GM12801 (cell line): ENCODE measurements around the gene SDHB.

Experiments
- TF ChIP-seq, protein P1 (sequence below): IDR thresholded peaks from one replicate; pipeline ENCODE4 v1.5.1; 2011; ENCODE audit warnings: control low read depth; ENCODE audit not compliant: insufficient read length; ENCODE audit errors: extremely low read depth

SDHB gene

DNA sequence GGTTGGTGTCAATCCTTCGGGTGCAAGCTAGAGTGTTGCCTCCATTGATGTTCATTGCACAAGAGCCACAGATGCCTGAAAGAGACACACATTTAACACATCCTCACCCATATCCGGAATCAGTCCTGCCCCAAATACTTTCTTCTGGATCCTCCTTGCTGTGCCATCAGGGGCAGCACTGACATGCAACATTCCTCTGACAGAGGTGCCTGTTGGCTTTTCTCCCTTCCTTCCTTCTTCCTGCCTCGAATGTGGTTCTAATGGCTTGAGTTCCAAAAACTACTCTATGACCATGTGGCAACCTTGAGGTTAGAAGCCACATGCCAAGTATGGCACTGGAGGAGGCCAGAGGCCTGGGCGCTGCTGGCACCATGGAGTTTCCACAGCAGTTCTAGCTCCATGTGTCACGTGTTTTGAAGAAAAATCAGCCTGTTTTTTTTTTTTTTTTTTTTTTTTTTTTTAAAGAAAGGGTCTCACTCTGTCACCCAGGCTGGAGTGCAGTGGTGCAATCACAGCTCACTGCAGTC lies 25.1 kb downstream of the SDHB start:
- TF ChIP-seq, protein P1, sequence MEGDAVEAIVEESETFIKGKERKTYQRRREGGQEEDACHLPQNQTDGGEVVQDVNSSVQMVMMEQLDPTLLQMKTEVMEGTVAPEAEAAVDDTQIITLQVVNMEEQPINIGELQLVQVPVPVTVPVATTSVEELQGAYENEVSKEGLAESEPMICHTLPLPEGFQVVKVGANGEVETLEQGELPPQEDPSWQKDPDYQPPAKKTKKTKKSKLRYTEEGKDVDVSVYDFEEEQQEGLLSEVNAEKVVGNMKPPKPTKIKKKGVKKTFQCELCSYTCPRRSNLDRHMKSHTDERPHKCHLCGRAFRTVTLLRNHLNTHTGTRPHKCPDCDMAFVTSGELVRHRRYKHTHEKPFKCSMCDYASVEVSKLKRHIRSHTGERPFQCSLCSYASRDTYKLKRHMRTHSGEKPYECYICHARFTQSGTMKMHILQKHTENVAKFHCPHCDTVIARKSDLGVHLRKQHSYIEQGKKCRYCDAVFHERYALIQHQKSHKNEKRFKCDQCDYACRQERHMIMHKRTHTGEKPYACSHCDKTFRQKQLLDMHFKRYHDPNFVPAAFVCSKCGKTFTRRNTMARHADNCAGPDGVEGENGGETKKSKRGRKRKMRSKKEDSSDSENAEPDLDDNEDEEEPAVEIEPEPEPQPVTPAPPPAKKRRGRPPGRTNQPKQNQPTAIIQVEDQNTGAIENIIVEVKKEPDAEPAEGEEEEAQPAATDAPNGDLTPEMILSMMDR, result no peak

DNA sequence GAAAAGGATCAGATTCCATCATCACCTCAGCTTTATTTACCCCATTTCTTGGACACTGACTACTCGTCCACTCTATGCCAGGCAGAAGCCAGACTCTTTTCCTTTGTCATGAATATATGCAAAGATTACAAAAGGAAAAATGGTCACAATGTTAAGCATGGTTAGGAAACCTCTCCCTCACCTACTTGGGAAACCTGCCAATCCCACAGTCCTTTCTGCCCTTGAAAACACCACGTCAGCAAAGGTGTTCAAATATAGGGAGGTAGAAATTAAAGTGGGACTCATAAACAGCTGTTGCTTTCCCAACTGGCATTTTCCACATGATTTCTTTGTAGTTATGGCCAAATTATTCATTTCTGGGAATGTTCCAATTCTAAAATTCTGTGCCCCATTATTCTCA lies 25.9 kb downstream of the SDHB start:
- TF ChIP-seq, protein P1, result no peak

DNA sequence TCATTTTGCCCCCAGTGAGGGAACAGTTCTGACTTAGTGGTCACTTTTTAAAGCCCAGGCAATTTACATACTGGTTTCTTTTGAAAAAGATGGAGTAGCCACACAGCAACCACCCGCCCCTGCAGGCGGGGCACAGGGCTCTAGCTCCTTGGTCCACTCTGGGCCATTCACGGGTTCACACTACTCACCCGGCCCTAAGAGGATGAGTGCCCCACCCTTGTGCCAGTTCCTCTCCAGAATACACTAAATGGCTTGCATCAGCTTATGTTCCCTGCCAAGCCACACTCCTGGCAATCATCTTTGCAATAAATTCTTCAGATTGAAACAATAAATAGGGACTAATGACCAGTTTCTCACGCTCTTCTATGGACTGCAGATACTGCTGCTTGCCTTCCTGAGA lies 26.4 kb downstream of the SDHB start:
- TF ChIP-seq, protein P1, result no peak

DNA sequence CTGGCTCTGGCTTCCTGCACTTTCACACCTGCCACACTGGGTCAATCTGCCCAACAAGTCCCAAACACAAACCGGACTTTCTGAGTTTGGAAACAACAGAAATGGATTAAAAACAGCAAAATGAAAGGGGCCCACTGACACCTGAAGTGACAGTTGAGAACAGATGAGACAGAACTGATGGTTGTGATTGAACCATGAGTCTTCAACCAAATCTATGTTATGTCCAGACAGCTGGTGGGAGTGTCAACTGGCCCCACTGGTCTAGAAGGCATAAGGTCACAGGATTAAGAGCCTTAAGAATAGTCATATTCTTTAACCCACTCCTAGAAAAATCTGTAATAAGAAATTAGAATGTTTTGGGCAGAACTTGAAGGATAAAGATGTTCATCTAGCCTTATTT lies 29.1 kb downstream of the SDHB start:
- TF ChIP-seq, protein P1, result no peak

DNA sequence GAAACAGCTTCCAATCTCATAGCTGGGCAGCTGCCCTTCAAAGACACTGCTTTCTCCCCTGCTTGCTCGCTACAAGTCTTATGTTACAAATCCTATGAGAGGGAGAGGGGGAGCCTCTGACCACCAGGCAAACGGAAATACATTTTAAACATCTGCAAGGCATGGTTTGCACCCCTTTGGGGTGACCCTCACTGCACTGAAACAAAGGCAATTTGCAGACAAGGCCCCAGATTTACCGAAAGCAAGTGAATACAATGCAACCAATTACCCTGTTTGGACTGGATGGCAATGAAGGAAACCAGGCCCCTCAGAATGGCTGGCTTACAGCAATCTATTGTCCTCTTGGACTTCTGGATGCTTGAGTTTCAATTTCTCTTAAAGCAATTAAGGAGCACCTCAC lies 30.3 kb downstream of the SDHB start:
- TF ChIP-seq, protein P1, result no peak

DNA sequence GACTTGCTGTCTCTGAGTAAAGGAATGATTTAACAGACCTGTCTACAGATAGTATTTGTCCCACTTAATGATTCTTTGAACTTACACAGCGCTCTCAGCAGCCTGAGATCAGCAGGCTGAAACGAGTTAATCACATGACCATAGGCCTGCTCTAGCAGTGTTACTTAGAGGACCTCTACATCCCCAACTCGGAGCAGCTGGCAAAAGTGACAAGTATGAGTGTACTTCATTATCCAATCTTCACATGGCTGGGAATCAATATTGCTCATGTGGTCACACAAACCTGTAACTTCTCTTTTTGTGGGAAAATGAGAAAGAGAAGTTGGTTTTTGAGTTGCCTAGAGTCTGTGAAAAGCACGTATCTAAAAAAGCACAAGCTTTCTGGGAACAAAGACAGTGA lies 30.7 kb downstream of the SDHB start:
- TF ChIP-seq, protein P1, result no peak

DNA sequence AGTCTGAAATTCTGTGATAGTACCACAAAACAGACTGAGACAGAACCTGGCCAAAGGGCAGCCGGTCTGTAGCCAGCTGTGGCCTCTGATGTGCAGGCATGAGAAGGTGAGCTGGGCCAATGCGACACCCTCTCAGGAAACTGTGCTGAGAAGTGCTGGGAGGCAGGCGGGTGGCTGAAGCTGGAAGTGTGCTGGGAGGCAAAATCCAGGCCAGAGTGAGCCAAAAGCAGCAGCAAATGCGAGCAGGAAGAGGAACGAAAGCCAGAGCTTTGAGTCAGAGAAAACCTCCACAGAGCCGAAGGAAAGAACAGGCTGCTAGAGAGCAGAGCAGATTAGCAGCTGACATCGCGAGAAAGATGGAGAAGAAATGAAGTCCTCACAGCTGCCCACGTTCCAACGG lies 31.9 kb downstream of the SDHB start:
- TF ChIP-seq, protein P1, result no peak

DNA sequence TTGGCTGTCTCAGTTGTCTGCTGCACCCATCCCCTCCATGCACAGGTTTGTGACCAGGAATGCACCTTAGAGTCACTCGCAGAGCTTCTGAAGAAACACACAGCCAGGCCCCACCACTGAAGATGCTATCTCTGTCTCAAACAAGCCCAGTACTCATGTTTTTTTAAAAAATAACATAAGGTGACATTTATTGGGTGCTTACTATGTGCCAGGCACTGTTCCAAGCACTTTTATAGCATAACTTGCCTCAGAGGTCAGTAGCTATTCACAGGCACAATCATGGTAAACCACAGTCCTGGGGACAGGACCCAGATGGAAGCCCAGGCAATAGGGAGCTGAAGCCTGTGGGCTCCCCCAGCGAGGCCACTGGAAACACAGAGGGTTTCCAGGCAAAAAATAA lies 33.3 kb downstream of the SDHB start:
- TF ChIP-seq, protein P1, result no peak
